Esophagus mucosa (tissue), 1 donor: ENCODE data around the gene AKT3. TPM values are rescaled to one million over a fixed set of nuclear protein-coding genes. Genes with fewer than 3 reads are reported as not detected.
"Not testable (repeated sequence)": the region's sequence is repeated elsewhere in the genome, so short reads cannot be mapped to it uniquely, and the experiment has no call there.

ENCODE experiments used
- ATAC-seq: fragments of 200-7000 bp; cut with Tn5 transposase; one replicate; pipeline ENCODE4 v1.9.1; 2020
- total RNA-seq: library from RNA; stranded (reverse); gene quantifications from one replicate; pipeline ENCODE4 v1.2.4, GENCODE V29; 2023
- donor health status: DM: yes; HTN: yes; CAD: no.

Gene AKT3
- total RNA-seq, 1 donor from 2014 or later, result 4.1 TPM

DNA sequence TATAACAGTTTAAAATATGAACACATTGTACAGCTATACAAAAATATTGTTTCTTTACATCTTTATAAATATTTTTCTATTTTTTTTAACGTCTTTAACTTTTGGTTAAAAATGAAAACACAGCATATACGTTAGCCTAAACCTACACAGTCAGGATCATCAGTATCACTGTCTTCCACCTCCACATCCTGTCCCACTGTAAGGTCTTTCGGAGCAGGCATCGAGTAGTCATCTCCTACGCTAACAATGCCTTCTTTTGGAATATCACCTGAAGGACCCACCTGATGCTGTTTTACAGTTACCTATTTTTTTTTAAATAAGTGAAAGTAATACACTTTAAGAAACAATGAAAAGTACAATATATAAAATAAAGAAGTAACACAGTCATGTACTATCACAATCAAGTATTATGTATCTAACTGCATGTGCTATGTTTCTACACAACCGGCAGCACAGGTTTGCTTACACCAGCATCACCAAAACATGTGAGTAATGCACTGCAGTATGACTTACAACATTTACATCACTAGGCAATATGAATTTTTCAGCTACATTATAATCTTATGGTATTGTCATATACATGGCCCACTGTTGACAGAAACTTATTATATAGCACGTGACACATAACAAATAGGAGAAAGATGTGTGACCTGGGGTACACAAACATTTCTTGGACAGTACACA is 254.4 kb downstream of the AKT3 start:
- ATAC-seq, result peak; percentile 29

DNA sequence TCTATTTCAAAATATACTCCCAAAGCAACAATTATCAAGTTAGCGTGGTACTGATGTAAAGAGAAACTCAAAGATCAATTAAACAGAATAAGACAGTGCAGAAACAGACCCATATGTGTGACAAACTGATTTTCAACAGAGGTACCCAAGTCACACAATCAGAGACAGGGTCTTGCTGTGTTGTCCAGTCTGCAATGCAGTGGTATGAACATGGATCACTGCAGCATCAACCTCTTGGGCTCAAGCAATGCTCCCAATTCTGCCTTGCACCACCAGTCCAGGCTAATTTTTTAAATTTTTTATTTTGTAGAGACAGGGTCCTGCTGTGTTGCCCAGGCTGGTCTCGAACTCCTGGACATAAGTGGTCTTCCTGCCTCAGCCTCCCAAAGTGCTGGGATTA is 255.6 kb downstream of the AKT3 start:
- no peak for ATAC-seq

DNA sequence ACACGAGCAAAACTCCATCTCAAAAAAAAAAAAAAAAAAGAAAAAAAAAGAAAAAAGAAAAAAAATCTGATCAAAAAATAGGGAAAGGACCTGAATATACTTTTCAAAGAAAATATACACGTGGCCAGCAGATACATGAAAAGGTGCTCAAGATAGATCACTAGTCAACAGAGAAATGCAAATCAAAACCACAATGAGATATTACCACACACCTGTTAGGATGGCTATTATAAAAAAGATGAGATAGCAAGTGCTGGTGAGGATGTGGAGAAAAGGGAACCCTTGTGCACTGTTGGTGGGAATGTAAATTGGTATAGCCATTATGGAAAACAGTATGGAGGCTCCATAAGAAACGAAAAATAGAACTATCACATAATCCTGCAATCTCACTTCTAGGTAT is 260.8 kb downstream of the AKT3 start:
- ATAC-seq, result not testable (repeated sequence)

DNA sequence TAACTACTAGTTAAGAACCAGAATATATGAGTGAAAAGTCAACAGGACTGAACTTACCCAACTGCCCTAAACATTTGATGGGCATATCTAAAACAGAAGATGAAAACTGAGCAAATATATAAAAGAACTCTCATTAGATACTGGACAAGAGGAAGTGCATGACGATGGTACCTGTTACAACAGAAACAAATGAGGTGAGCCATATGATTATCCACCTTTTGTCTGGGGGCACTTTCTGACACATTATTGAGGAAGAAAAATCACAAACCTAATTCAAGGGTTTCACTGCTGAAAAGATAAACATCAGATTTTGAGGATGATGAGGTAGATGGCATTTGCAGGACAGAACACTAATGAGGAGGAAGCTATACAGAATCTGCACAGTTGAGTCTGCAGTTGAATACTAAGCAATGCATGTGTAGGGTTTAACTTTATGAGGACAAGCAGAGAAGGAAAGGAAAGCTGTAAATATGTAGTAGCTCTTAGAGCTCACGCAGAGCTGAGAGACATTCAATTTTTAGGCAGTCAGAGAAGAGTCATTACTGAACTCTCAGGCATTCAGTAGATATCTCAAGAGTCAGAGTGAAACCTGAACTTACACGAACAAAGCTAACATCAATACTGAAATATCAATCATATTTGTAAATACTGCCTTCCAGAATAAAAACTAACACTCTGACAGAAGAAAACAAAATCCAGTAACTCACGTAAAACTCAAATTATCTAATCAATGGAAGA is 262.1 kb downstream of the AKT3 start:
- no peak for ATAC-seq

DNA sequence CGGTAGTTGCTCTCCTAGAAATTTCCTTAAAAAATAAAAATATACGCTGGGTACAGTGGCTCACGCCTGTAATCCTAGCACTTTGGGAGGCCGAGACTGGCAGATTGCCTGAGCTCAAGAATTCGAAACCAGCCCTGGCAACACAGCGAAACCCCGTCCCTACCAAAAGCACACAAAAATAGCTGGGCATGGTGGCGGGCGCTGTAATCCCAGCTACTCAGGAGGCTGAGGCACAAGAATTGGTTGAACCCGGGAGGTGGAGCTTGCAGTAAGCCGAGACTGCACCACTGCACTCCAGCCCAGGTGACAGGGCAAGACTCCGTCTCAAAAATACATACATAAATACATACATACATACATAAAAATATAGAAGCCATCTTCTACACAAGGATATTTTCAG is 262.8 kb downstream of the AKT3 start:
- ATAC-seq, result no peak

DNA sequence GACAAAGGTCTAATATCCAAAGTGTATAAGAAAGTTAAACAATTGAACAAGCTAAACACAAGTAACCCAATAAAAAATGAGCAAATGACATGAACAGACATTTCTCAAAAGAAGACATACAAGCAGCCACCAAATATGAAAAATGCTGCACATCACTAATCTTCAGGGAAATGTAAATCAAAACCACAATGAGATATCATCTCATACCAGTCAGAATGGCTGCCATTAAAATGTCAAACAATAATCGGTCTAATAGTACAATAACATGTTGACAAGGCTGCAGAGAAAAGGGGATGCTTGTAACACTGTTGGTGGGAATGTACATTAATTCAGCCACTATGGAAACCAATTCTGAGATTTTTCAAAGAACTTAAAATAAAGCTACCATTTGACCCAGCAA is 264.1 kb downstream of the AKT3 start:
- ATAC-seq, result no peak

DNA sequence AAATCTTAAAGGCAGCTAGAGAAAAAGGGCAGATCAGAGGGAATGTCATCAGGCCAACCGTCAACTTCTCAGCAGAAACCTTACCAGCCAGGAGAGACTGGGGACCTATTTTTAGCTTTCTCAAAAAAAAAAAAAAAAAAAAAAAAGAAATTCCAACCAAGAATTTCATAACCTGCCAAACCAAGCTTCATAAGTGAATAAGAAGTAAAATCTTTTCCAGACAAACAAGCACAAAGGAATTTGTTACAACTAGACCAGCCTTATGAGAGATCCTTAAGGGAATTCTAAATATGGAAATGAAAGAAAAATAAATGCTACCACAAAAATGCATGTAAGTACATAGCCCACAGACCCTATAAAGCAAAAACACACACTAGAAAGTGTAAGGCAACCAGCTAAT is 267.7 kb downstream of the AKT3 start:
- no peak for ATAC-seq

DNA sequence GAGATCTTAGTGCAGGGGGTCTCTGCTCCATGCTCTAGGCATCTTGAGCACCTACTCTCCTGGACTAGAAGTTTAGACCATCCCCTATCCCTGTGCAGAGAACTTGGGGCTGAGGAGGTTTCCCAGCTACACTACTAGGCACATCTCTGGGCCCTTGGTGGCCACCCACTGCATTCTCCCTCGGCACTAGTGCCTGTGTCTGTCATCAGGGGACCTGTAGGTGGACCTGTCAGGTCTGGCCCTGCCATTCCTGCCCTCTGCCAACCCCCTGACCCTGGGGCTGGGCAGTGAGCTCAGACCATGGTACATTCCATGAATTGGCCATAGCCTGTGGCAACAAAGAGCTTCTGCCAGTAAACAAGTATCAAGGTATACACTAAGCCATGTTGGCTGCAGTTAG is 269.1 kb downstream of the AKT3 start:
- no peak for ATAC-seq

DNA sequence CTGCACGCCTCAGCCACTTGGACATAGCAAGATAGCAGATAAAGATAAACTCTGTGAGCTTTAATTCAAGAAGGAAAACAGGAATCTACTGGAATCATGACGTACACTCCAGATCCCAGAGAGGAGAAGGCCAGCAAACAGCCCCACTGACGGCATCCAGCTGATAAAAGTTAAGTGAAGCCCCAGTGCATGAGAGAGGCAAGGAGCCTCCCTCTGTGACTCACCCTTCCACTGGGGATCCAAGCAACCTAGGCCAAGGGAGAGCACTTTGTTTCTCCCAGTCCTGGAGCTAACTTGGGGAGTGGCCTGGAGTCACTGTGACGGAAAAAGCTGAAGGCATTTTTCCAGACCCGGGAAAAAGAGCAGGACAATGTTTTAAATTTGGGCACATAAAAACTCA is 270.0 kb downstream of the AKT3 start:
- ATAC-seq, result no peak

DNA sequence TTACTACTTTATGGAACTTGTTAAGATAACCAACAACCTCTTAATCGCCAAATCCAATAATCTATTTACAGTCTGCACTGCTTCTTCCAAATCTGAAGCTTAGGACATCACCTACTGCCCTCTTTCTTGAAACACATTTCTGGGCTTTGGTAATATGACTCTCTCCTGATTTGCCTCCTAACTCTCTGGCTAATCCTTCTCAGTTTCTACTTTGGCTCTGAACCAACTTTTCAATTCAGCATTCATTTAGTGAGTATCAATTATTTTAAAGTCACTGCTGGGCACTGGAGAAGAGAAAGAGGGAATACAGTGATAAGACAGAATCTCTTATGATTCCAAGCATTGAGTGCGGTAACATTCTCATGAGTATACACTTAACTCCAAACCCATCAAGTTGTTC is 275.0 kb downstream of the AKT3 start:
- no peak for ATAC-seq

DNA sequence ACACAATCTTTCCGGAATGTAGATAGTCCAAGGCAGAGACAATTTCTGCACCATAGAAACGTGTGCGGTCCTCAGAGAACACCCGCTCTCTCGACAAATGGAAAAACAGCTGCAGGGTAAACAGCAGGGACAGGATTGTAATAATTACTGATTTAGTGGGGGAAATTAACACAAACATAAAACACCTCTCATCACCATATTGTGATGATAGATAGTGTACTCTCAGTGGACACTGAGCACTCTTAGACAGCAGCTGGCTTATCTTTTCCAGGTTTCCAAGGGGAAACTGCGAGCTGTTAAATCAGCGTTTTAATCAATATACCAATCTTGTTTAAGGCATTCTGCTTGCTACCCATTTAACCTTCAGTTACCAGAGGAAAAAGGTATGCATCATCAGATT is 277.1 kb downstream of the AKT3 start:
- ATAC-seq, result no peak

DNA sequence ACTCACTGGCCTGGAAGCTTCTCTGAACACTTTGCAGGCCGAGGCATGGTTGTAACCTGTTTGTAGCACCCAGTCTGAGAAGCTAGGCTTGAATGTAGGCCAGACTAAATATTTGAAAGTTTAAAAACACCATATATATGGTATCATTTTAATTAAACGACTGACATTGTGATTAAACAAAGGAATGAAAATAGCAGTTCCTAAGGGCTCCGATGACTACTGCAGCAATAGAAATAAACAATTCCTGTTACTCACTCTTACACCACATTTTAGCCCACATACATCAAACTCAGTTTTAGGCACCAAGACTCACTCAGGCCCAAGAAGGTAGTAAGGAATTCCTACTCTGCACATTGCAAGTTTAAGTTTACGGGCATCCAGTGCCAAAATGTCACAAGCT is 281.2 kb downstream of the AKT3 start:
- no peak for ATAC-seq

DNA sequence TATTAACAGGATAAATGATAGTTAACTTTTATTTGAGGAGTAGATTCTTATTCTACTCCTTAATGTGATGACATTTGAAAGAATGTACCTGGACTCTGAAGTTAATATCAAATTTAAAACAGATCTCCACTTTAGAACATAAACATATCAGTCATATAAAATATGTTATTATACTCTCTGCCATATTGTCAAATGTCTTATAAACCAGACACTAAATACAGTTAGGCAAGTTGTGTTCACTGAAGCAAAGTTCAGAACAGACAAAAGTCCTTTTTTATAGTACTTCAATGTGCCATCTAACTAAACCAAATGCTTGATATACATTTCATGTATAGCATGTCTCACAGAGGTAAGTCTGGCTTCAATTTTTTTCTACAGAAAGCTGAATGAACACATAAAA is 285.2 kb downstream of the AKT3 start:
- ATAC-seq, result no peak

DNA sequence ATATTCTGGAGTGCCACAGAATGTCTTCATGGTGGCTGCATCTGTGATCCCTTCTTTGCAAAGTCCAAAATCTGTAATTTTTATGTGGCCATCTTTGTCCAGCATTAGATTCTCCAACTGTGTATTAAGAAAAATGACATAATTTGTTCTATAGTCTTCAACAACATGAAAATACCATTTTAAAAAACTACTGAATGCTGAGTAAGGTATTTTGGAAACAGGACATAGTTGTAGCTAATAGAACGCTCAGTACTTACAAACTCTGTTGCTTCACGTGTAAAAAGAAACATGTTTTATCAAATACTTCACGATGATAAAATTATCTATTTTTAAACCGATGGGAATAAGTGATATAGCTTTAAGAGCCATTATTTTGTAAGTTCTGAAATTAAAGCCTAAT is 286.3 kb downstream of the AKT3 start:
- ATAC-seq, result no peak

DNA sequence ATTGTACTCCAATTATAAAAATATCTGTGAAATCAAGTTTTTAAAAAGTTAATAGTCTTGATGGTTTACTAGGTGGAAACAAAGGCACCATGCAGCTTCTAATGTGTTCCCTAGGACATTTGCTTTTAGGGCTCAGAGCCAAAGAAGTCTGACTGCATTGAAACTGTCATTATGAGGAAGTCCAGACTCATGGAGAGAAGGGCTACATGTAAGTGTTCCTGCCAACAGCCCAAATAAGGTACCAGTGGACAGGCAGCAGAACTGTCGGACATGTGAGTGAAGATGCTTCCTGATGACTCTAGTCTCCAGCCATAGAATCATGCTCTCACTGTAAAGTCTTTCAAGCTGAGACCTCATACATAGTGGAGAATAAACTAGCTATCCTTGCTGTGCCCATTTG is 287.6 kb downstream of the AKT3 start:
- no peak for ATAC-seq

DNA sequence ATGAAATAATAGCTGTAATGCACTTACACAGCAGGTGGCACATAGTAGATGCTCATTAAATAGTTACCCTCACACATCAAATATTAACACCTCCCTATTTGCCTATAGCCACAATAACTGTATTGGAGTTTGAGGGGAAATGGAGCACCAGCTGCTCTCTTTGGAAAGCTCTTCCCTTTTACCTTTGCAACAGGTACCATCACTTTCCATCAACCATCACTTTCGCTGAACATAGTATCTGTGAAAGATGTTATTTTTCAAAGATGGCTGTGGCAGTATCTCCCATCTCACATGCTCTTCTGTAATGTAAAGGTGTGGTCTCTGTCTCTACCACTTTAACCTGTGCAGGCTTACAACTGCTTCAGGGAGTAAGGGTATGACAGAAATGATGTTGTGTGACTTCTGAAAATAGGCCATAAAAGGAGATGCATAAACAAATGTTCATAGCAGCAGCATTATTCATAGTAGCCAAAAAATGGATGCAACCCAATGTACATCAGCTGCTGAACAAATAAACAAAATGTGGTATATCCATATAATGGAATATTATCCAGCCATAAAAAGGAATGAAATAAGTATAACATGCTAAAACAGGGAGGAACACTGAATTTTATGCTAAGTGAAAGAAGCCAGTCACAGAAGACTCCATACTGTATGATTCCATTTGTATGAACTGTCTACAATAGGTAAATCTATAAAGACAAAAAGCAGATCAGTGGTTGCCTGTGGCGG is 288.3 kb downstream of the AKT3 start:
- ATAC-seq, result no peak

DNA sequence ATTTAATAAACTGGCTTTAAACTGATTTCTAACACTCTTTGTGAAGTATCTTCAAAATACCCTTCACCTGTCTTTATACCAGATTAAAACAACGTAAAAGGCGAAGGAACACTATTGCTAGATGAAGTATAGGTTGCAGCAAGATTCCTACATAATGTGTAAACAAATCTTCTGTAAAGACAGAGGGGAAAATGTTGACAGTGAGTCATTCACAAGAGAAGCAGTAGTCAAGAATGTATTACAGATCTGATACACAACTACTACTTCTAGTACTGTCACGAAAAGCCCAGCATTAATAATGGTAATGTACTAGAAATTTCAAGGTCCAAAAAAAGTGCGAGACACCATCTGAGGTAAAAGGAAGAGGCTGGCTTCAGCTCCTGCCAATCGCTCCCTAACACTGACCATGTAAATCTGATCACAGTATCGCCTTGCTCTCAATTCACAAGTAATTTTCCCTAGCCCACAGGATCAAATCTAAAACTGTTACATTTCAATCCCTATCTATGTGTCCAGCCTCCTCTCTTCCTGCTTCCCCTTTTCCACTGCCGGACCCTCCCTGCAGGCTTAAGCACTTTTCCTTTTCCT is 290.4 kb downstream of the AKT3 start:
- no peak for ATAC-seq

DNA sequence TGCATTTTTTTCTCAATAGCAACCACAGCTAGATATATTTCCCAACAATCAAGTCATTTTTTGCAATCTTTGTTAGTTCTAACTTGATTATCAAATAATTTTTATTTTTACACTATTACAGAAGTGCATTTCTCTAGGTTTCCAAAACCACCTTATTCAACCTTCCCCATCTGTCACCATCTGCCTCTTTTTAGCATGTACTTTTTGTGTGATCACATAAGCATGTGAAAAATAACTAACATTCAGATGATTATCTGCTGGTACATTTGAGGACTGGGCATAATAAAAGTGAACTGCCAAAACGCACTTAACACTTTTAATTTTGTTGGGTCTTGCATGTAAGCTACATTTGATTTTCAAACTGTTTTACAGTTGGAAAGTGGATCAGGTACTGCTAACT is 291.5 kb downstream of the AKT3 start:
- ATAC-seq, result no peak

DNA sequence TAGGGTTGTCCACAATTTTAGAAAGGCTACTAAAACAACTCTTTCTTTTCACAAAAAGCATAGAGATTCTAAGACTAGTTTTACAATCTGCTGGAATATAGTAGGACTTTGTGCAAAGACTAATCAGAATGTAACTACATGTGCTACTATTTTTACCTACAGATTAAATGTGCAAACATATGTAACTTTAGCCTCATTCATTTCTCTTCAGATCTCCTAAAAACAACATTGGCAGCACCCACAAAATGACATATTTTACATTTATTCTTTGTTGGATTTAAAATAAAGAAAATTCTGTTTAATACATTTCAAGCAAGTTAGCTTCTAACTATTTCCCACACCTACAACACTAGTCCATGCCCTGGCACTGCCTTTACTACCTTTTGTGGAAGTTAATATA is 292.2 kb downstream of the AKT3 start:
- no peak for ATAC-seq

DNA sequence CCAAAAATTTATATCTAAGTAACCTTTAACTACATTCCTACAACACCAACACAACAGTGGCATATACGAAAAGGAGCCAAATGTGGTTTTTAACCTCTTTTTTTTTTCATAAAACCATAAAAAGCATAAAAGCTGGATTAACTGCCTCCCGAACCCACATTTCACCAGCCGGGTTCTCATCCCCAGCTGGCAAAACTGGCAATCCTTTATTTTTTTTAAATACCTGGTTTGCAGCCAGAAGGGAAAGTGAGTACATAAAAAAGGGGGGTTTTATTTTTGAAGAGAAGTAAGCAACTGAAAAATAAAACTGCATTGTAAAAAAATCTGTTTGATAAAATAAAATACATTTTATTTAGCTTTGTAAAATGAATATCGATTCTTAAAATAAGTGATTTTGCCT is 295.4 kb downstream of the AKT3 start:
- no peak for ATAC-seq

DNA sequence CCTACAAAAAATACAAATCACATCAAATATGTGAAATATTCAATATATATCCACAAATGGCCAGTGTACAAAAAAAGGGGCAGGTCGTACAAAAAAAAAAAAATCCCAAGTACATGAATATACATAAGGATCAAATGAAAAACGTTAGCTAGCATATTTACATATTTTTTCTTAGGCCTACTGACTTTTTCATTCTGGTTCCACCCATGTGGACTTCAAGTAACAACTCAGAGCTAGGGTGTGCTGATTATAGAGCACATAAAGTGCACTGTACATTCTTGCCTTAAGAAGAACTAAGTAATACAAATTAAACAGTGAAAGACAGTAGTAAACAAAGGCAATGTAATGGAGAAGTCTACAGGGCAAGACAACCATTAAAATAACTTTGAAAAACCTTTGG is 297.0 kb downstream of the AKT3 start:
- no peak for ATAC-seq

DNA sequence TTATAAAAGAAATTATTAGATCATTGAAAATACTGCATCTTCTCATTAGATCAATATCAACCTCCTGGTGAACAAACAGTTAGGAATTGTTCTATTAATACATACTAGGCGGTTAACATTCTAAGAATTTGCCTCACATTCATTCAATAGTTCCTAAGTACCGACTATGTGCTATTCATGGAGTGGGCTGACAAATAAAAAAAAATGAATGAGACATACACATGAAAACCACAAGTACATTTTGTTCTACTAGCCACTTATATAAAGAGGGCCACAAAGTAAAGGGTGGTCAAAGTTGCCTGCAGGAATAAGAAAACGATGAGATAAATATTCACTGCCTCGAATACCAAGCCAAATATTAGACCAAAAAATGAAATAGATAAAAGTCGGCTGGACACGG is 299.8 kb downstream of the AKT3 start:
- ATAC-seq, result no peak

DNA sequence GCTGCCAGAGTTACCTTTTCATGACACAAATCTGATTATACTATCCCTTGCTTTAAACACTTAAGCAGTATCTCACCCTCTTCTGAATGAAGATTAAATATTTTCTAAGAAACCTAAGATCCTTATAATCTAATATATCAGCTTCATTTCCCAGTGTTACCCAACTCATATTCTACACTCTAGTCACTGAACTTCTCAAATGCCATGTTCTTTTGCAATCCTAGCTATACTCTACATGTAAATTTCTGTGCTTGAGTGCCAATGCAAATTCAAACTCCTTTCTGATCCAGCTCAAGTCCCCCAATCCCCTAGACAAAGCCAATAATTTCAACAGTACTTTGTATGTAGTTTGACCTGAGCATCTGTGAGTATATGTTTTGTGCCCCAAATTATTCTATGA is 300.3 kb downstream of the AKT3 start:
- ATAC-seq, result no peak

DNA sequence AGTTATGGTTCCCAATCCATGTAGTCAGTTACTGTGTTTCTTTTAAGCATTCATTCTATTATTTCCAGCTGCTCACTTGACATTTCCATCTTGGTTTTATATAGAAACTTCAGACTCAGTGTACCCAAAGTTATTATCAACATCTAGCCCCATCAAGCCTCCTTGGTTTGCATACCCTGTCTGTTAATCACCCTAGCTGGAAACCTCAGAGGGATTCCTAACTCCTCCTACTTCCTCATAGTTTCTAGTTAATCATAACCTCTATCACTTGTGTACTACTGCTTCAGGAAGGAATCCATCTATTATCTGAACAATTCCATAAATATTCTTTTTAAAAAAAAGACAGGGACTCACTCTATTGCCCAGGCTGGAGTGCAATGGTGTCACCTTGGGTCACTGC is 300.9 kb downstream of the AKT3 start:
- no peak for ATAC-seq
